Body of pancreas (tissue), 4 donors: ENCODE results near the gene ZNF10. TPM values are rescaled to one million over a fixed set of nuclear protein-coding genes. Genes with fewer than 3 reads are reported as not detected.

Experiments
- ATAC-seq: fragments of 150-250 bp; one replicate; pipeline ENCODE4 v1.9.1; 2016
- DNase-seq, 4 donors: peaks; one replicate each; pipeline ENCODE4 v3.0.0-alpha.2; 2019
- H3K27ac ChIP-seq, 4 donors: fragments of 200-600 bp; sonication (generic); 1 replicate in 3 of 4; 2 replicates in 1 of 4; pipeline versions ENCODE4 v1.5.1 to v1.6.1; 2016 to 2019; ENCODE audit warnings: mild to moderate bottlenecking in 1 of 4, mixed read lengths in 1 of 4, moderate library complexity in 1 of 4
- H3K27me3 ChIP-seq, 2 donors: fragments of 200-600 bp; sonication (generic); one replicate each; pipeline ENCODE4 v1.6.0; 2016; ENCODE audit warnings: mild to moderate bottlenecking in 1 of 2
- H3K36me3 ChIP-seq, 2 donors: fragments of 200-600 bp; sonication (generic); replicated peaks in 1 of 2; 2 replicates each; pipeline ENCODE4 v1.5.1; 2016; ENCODE audit warnings: low read depth in 2 of 2; ENCODE audit not compliant: insufficient read depth in 1 of 2
- H3K4me1 ChIP-seq: fragments of 200-600 bp; sonication (generic); one replicate; pipeline ENCODE4 v1.6.0; 2016
- H3K4me3 ChIP-seq, 2 donors: fragments of 200-600 bp; sonication (generic); 1 replicate in 1 of 2; 2 replicates in 1 of 2; pipeline ENCODE4 v1.5.1; 2016 to 2019
- H3K9me3 ChIP-seq, 3 donors: fragments of 200-600 bp; sonication (generic); 1 replicate in 2 of 3; 2 replicates in 1 of 3; pipeline ENCODE4 v1.5.1; 2016
- POLR2A ChIP-seq, 3 donors: fragments of 450-650 bp; IDR thresholded peaks; one replicate each; pipeline ENCODE4 v1.6.1; 2016; ENCODE audit warnings: antibody characterized with exemption in 3 of 3, mild to moderate bottlenecking in 2 of 3
- WGBS, 2 donors: methylation state at CpG; one replicate each; pipeline ENCODE4 v1.1.5; 2017; 5-methylcytosine and 5-hydroxymethylcytosine counted together
- intact Hi-C: fragments of 100-400 bp; cut with DNase I; formaldehyde crosslinking; loops from one replicate; pipeline ENCODE4 v1.15.1; 2023
- total RNA-seq, 2 donors: library from RNA; depleted of rRNA; stranded (reverse); fragments of >200 nt; gene quantifications; one replicate each; pipeline ENCODE4 v1.1.0, GENCODE V29; 2016
- TF ChIP-seq, protein P1 (sequence below), 7 experiments: fragments of 450-650 bp in 4 of 7; fragments of 200-600 bp in 3 of 7; sonication (generic) in 3 of 7; IDR thresholded peaks; one replicate each; pipeline ENCODE4 v1.5.1; 2016 to 2019; ENCODE audit warnings: antibody characterized with exemption in 7 of 7

The ZNF10 gene
- total RNA-seq: 10 to 100 TPM; 12.9 to 18.2 TPM

DNA sequence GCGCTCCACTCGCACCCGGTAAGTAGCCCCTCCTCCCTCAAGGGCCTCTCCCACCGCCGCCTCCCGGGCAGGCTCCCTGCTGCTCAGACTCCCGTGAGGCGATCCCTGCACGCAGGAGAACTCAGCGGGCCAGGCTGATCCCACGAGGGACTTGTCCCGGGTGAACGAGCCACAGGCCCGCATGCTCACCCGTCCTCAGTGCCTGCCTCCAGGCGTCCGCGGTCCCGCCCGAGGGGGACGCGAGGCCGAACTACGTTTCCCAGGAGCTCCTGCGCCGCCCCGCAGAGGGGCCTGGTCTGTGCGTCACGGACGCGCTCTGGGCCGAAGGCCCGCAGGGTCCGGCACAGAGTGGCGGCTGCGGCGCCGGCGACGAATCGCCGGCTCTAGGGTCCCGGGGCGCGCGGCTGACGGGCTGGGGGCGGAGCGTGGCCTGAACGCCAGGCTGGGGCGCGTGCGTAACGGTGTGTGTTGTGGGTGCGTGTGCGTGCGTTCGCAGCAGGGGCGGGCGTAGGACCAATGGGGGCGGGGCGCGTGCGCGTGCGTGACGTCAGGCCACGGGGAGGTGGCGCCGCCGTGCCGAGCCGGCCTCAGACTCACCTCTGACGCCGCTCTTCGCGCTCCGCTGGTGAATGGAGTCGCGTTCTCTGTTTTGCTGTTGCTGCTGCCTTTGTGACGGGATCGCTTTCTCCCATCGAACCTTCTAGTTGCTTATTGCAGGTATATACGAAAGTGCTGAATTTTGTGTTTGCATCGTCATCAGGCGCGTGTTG lies at the start of gene ZNF10, which contains the start of gene ZNF891:
ZNF10 (plus strand) TSS at position 590 of the 770 bp plus-strand sequence. CDS start 13,866 bp downstream, outside the sequence.
ZNF891 (minus strand) TSS at position 237 of the 770 bp plus-strand sequence. CDS start 8,356 bp downstream, outside the sequence.
- TF ChIP-seq, protein P1, sequence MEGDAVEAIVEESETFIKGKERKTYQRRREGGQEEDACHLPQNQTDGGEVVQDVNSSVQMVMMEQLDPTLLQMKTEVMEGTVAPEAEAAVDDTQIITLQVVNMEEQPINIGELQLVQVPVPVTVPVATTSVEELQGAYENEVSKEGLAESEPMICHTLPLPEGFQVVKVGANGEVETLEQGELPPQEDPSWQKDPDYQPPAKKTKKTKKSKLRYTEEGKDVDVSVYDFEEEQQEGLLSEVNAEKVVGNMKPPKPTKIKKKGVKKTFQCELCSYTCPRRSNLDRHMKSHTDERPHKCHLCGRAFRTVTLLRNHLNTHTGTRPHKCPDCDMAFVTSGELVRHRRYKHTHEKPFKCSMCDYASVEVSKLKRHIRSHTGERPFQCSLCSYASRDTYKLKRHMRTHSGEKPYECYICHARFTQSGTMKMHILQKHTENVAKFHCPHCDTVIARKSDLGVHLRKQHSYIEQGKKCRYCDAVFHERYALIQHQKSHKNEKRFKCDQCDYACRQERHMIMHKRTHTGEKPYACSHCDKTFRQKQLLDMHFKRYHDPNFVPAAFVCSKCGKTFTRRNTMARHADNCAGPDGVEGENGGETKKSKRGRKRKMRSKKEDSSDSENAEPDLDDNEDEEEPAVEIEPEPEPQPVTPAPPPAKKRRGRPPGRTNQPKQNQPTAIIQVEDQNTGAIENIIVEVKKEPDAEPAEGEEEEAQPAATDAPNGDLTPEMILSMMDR (IDR thresholded peaks at IDR 0.05): peak in 1 of 7 experiments; percentile 14
- TF ChIP-seq POLR2A (IDR thresholded peaks at IDR 0.05): peak; percentile 74 to 95 (median 93)
- intact Hi-C loops: no loop called here
- WGBS, 2 donors: 0% methylated on average over 35 to 68 of the region's 87 CpGs
- peak within 1 kb of the TSS; percentile 79 to 96 (median 90) for H3K27ac ChIP-seq
- peaks cover 0 to 5% of the 10 kb centered on the region in 2 donors for H3K36me3 ChIP-seq
- H3K4me1 ChIP-seq: peaks cover 12% of the 10 kb centered on the region
- peak within 1 kb of the TSS; percentile 62 to 87 for H3K4me3 ChIP-seq
- DNase-seq: peak; percentile 96 to 98 (median 98)
- H3K9me3 ChIP-seq: peaks cover 0 to 38% (median 0%) of the 10 kb centered on the region in 3 donors
- H3K27me3 ChIP-seq: no peaks in the 10 kb centered on the region
- peak; percentile 97 for ATAC-seq

DNA sequence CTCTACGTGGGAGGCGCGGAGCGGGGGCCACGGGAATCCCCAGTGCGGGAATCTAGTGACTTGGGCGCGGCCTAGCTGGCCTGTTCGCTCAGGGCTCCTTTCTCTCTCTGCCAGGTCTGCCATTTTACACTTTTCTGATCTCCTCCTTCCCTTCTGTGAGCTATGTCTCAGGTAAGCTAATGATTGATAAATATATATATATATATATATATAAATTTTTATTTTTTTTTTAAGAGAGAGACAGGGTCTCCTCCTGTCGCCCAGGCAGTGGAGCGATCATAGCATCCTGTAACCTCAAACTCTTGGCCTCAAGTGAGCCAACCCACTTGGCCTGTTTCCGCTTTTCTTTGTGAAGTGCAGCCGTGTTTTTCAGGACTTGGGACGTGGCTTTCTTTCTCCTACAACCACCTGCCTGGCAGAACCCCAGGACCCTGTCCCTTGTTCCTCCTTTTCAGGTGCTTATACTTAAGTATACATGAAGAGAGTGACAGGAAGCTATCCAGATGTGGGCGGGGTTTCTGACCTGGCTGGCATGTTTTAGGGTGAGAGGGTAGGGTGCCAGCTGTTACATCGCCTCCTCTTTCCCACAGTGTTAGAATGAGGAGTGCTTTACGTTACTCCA lies 49.2 kb upstream of the ZNF10 start:
- TF ChIP-seq, protein P1 (IDR thresholded peaks at IDR 0.05): no peak
- TF ChIP-seq POLR2A (IDR thresholded peaks at IDR 0.05): no peak
- Histone ChIP-seq H3K27ac (peak overlapping the region; percentile 88 to 98 (median 95)), H3K9me3 (peaks cover 0 to 51% (median 3%) of the 10 kb centered on the region in 3 donors), H3K4me1 (peaks cover 20% of the 10 kb centered on the region), H3K4me3 (peak overlapping the region; percentile 24 to 85), H3K36me3 (peaks cover 16 to 23% of the 10 kb centered on the region in 2 donors), H3K27me3 (no peaks in the 10 kb centered on the region)
- intact Hi-C loops: no loop called here
- DNase-seq (peak; percentile 3 to 28 (median 12)), ATAC-seq (no peak)
- WGBS, 2 donors: 22 to 23% methylated on average over 14 to 17 of the region's 17 CpGs

DNA sequence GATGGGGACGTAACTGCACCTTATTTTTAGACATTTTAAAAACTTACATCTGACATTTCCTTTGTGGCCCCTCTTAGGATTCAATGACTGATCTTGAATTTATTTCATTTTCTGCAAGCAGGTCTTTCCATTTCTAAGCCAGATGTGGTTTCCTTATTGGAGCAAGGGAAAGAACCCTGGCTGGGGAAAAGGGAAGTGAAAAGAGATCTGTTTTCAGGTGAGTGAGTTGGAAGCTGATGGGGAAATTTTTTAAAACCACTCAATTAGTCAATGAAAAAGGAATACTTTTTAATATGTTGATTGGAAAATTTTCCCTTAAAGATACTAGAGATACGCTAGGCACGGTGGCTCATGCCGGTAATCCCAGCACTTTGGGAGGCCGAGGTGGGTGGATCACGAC lies 47.1 kb upstream of the ZNF10 start:
- no peak overlapping the region for H3K4me3 ChIP-seq
- H3K4me1 ChIP-seq: peaks cover 20% of the 10 kb centered on the region
- peaks cover 0 to 39% (median 3%) of the 10 kb centered on the region in 3 donors for H3K9me3 ChIP-seq
- no peaks in the 10 kb centered on the region for H3K27me3 ChIP-seq
- ATAC-seq (no peak), DNase-seq (no peak)
- 97 to 98% methylated on average over 6 of the region's 6 CpGs for WGBS, 2 donors
- TF ChIP-seq POLR2A (IDR thresholded peaks at IDR 0.05): no peak
- TF ChIP-seq, protein P1 (IDR thresholded peaks at IDR 0.05): no peak
- no peak overlapping the region for H3K27ac ChIP-seq
- peaks cover 17 to 36% of the 10 kb centered on the region in 2 donors for H3K36me3 ChIP-seq
- intact Hi-C loops: no loop called here

DNA sequence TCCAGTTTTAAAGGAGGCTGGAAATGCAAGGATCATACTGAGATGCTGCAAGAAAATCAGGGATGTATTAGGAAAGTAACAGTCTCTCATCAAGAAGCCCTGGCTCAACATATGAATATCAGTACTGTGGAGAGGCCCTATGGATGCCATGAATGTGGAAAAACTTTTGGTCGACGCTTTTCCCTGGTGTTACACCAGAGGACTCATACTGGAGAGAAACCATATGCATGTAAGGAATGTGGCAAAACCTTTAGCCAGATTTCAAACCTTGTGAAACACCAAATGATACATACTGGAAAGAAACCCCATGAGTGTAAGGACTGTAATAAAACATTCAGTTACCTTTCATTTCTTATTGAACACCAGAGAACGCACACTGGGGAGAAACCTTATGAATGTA lies 24.8 kb upstream of the ZNF10 start:
- Histone ChIP-seq H3K4me1 (no peaks in the 10 kb centered on the region), H3K9me3 (peaks cover 0 to 97% (median 16%) of the 10 kb centered on the region in 3 donors), H3K27me3 (no peaks in the 10 kb centered on the region), H3K27ac (no peak overlapping the region), H3K4me3 (no peak overlapping the region), H3K36me3 (peaks cover 30 to 51% of the 10 kb centered on the region in 2 donors)
- DNase-seq (no peak), ATAC-seq (no peak)
- intact Hi-C loops: no loop called here
- TF ChIP-seq, protein P1 (IDR thresholded peaks at IDR 0.05): no peak
- 97 to 100% methylated on average over 3 of the region's 3 CpGs for WGBS, 2 donors
